ENCODE data around the gene TLL1.

The TLL1 gene

DNA sequence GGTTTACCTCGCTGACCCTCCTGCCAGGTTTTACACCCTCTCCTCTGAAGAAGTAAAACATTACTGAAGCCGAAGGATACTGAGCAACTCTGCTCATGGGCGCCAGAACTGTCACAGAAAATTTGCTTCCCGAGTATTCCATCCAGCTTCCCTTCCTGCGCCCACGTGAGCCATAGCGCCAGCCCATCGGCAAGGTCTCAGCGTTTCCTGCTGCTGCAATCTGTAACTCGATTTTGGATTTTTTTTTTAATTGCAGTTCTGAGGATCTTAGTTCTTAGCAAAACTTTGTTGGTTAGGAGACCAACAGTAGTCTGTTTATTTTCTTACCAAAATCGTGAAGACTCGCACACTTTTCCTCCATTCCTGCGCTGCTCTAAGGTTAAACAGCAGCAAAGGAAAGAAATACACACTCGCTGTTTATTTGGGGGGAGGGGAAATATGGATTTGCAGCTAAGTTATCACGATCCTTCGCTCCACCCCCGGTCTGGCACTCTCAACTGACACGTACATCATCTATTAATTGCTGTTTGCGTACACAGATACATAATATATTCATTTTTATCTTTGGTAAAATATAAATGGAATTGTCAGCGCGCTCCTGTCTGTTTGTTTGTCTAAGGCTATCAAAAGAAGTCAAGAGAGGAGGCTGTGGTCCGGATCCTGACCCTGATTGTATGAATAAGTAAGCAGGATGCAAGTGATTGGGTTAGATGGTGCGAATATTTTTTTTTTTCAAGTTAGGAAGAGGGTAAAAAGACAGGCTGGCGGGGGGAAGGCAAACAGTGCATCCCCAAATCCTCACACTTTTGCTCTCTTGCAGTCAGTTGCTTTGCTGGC, at the start of gene TLL1:
Gene TLL1 (plus strand): TSS at position 777 of the 837 bp plus-strand sequence. CDS start 668 bp downstream, outside the sequence.
- Mint-ChIP-seq H3K27me3 (peaks cover 36% of the 10 kb centered on the region), H3K9me3 (no peaks in the 10 kb centered on the region), H3K4me3 (peak within 1 kb of the TSS; percentile 40), H3K36me3 (ENCODE audit: insufficient read depth) (no peaks in the 10 kb centered on the region), H3K27ac (ENCODE audit: low read depth) (no peak within 1 kb of the TSS), H3K4me1 (no peaks in the 10 kb centered on the region)
- no peak for ATAC-seq (replicated peaks; ENCODE audit: extremely low read depth, poor library complexity, severe bottlenecking)
- no peak for DNase-seq (ENCODE audit: low spot score in 2 of 2)

- Mint-ChIP-seq H3K4me3 (no peak overlapping the region), H3K27me3 (no peaks in the 10 kb centered on the region), H3K9me3 (peaks cover 11% of the 10 kb centered on the region), H3K4me1 (no peaks in the 10 kb centered on the region), H3K27ac (ENCODE audit: low read depth) (no peak overlapping the region), H3K36me3 (ENCODE audit: insufficient read depth) (no peaks in the 10 kb centered on the region)
- no peak for DNase-seq (ENCODE audit: low spot score in 2 of 2)
- ATAC-seq (replicated peaks; ENCODE audit: extremely low read depth, poor library complexity, severe bottlenecking): no peak
Measured at GRCh38 chr4:165826166-165826565, 46.9 kb upstream of the TLL1 start.

- H3K27ac Mint-ChIP-seq (ENCODE audit: low read depth): no peak overlapping the region
- no peaks in the 10 kb centered on the region for H3K36me3 Mint-ChIP-seq (ENCODE audit: insufficient read depth)
- DNase-seq (ENCODE audit: low spot score in 2 of 2): no peak
Measured at GRCh38 chr4:165827018-165827417, 46.0 kb upstream of the TLL1 start.

DNA sequence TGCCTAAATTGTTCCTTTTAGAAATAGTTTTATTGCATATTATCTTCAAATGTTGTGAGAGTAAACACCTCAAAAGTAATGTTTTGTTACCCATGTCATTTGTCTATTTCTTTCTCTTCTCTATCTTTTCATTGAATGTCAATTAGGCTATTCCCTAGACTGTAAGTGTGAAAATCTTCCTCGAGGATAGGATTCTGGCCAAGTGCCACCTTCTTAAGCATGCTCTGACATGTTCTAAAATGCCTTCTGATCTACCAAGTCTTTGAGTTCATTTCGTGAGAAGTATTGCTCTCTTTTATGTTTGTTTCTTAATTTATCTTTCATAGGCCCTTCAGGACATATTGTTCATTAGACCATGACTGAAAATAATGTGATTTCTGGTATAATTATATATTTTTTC, 44.1 kb upstream of the TLL1 start:
- no peak overlapping the region for H3K27ac Mint-ChIP-seq (ENCODE audit: low read depth)
- DNase-seq (ENCODE audit: low spot score in 2 of 2): no peak
- H3K4me3 Mint-ChIP-seq: no peak overlapping the region
- H3K36me3 Mint-ChIP-seq (ENCODE audit: insufficient read depth): no peaks in the 10 kb centered on the region
- no peaks in the 10 kb centered on the region for H3K27me3 Mint-ChIP-seq
- ATAC-seq (replicated peaks; ENCODE audit: extremely low read depth, poor library complexity, severe bottlenecking): no peak
- H3K9me3 Mint-ChIP-seq: peaks cover 5% of the 10 kb centered on the region
- H3K4me1 Mint-ChIP-seq: no peaks in the 10 kb centered on the region

More at GRCh38 chr4:165827018-165827417, 46.0 kb upstream of the TLL1 start:
- Mint-ChIP-seq H3K9me3 (peaks cover 6% of the 10 kb centered on the region), H3K27me3 (no peaks in the 10 kb centered on the region), H3K4me1 (no peaks in the 10 kb centered on the region), H3K4me3 (no peak overlapping the region)
- ATAC-seq (replicated peaks; ENCODE audit: extremely low read depth, poor library complexity, severe bottlenecking): no peak

GRCh38 chr4:165834116-165834515, 38.9 kb upstream of the TLL1 start:
- H3K27me3 Mint-ChIP-seq: no peaks in the 10 kb centered on the region
- peaks cover 3% of the 10 kb centered on the region for H3K9me3 Mint-ChIP-seq
- no peaks in the 10 kb centered on the region for H3K4me1 Mint-ChIP-seq
- no peak for ATAC-seq (replicated peaks; ENCODE audit: extremely low read depth, poor library complexity, severe bottlenecking)
- H3K4me3 Mint-ChIP-seq: no peak overlapping the region
- H3K36me3 Mint-ChIP-seq (ENCODE audit: insufficient read depth): no peaks in the 10 kb centered on the region
- DNase-seq (ENCODE audit: low spot score in 2 of 2): no peak
- no peak overlapping the region for H3K27ac Mint-ChIP-seq (ENCODE audit: low read depth)

- no peak overlapping the region for H3K4me3 Mint-ChIP-seq
- no peaks in the 10 kb centered on the region for H3K36me3 Mint-ChIP-seq (ENCODE audit: insufficient read depth)
Measured at GRCh38 chr4:165838575-165838974, 34.5 kb upstream of the TLL1 start.

DNA sequence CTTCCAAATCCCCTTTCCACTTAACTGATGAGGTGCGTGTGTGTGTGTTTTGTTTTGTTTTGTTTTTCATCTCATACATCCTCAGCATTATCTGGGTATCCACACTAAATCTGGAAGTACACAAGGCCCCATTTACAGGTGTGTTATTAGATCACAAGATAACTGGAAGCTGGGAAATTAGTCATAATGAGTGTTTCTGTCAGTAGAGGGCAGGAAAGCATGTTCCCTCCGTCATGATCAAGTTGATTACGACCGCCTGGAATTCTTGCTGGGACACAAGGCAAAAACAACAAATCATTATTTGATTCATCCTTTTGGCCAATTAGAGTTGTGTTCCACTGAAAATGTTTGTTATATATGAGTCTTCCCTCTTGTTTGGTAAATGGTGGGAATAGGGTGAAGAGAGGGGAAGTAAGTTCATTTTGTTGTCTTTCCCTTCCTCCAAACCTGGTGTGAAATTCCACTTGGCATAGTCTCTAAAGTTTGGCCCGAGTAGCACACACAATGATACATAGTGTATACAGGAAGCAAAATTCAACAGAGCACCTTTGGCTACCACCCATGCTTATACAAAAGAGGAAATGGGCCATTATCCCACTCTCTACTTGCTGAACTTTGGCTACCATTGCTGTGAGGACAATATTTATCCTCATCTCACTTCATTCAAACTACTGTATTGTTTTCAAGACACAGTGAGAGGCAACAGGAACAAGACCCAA, 33.3 kb upstream of the TLL1 start:
- Mint-ChIP-seq H3K9me3 (peaks cover 10% of the 10 kb centered on the region), H3K27me3 (no peaks in the 10 kb centered on the region), H3K4me3 (no peak overlapping the region), H3K27ac (ENCODE audit: low read depth) (no peak overlapping the region), H3K36me3 (ENCODE audit: insufficient read depth) (no peaks in the 10 kb centered on the region), H3K4me1 (no peaks in the 10 kb centered on the region)
- no peak for ATAC-seq (replicated peaks; ENCODE audit: extremely low read depth, poor library complexity, severe bottlenecking)
- DNase-seq (ENCODE audit: low spot score in 2 of 2): no peak

More at GRCh38 chr4:165838575-165838974, 34.5 kb upstream of the TLL1 start:
- no peak for ATAC-seq (replicated peaks; ENCODE audit: extremely low read depth, poor library complexity, severe bottlenecking)
- DNase-seq (ENCODE audit: low spot score in 2 of 2): no peak
- no peaks in the 10 kb centered on the region for H3K4me1 Mint-ChIP-seq
- peaks cover 10% of the 10 kb centered on the region for H3K9me3 Mint-ChIP-seq
- no peak overlapping the region for H3K27ac Mint-ChIP-seq (ENCODE audit: low read depth)
- H3K27me3 Mint-ChIP-seq: no peaks in the 10 kb centered on the region

GRCh38 chr4:165842684-165843083, 30.4 kb upstream of the TLL1 start:
- Mint-ChIP-seq H3K27me3 (no peaks in the 10 kb centered on the region), H3K36me3 (ENCODE audit: insufficient read depth) (no peaks in the 10 kb centered on the region), H3K27ac (ENCODE audit: low read depth) (no peak overlapping the region), H3K4me1 (no peaks in the 10 kb centered on the region), H3K9me3 (peaks cover 10% of the 10 kb centered on the region), H3K4me3 (no peak overlapping the region)
- ATAC-seq (replicated peaks; ENCODE audit: extremely low read depth, poor library complexity, severe bottlenecking) (no peak), DNase-seq (ENCODE audit: low spot score in 2 of 2) (no peak)

DNA sequence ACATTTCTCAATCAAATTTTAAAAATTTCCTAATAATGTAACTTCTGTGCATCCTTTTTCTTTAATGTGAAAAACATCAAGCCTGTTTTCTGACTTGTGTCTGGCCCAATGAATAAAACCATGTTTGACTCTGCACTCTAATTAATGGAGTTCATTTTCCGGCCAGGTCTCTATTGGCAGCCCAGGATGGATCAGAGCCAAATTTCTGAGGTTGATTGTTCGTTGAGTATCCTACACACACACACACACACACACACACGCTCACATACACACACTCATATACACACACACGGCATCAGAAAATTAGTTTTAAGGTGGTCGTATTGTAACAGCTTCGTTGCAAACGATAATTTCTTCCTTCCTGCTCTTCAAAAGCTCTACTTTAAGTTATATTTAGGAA, 28.9 kb upstream of the TLL1 start:
- Mint-ChIP-seq H3K9me3 (peaks cover 8% of the 10 kb centered on the region), H3K4me3 (no peak overlapping the region), H3K36me3 (ENCODE audit: insufficient read depth) (no peaks in the 10 kb centered on the region), H3K27me3 (no peaks in the 10 kb centered on the region), H3K4me1 (no peaks in the 10 kb centered on the region), H3K27ac (ENCODE audit: low read depth) (no peak overlapping the region)
- ATAC-seq (replicated peaks; ENCODE audit: extremely low read depth, poor library complexity, severe bottlenecking) (no peak), DNase-seq (ENCODE audit: low spot score in 2 of 2) (no peak)

- Mint-ChIP-seq H3K27ac (ENCODE audit: low read depth) (no peak overlapping the region), H3K4me3 (no peak overlapping the region), H3K36me3 (ENCODE audit: insufficient read depth) (no peaks in the 10 kb centered on the region), H3K9me3 (no peaks in the 10 kb centered on the region), H3K4me1 (no peaks in the 10 kb centered on the region), H3K27me3 (no peaks in the 10 kb centered on the region)
- no peak for ATAC-seq (replicated peaks; ENCODE audit: extremely low read depth, poor library complexity, severe bottlenecking)
- no peak for DNase-seq (ENCODE audit: low spot score in 2 of 2)
Measured at GRCh38 chr4:165851256-165851655, 21.8 kb upstream of the TLL1 start.

GRCh38 chr4:165855191-165855590, 17.8 kb upstream of the TLL1 start:
- no peaks in the 10 kb centered on the region for H3K4me1 Mint-ChIP-seq
- DNase-seq (ENCODE audit: low spot score in 2 of 2) (no peak), ATAC-seq (replicated peaks; ENCODE audit: extremely low read depth, poor library complexity, severe bottlenecking) (no peak)
- H3K36me3 Mint-ChIP-seq (ENCODE audit: insufficient read depth): no peaks in the 10 kb centered on the region
- no peaks in the 10 kb centered on the region for H3K27me3 Mint-ChIP-seq
- no peaks in the 10 kb centered on the region for H3K9me3 Mint-ChIP-seq
- no peak overlapping the region for H3K4me3 Mint-ChIP-seq
- no peak overlapping the region for H3K27ac Mint-ChIP-seq (ENCODE audit: low read depth)

GRCh38 chr4:165861363-165861762, 11.7 kb upstream of the TLL1 start:
- Mint-ChIP-seq H3K9me3 (no peaks in the 10 kb centered on the region), H3K27ac (ENCODE audit: low read depth) (no peak overlapping the region), H3K27me3 (no peaks in the 10 kb centered on the region), H3K4me3 (no peak overlapping the region), H3K36me3 (ENCODE audit: insufficient read depth) (no peaks in the 10 kb centered on the region), H3K4me1 (no peaks in the 10 kb centered on the region)
- ATAC-seq (replicated peaks; ENCODE audit: extremely low read depth, poor library complexity, severe bottlenecking): no peak
- DNase-seq (ENCODE audit: low spot score in 2 of 2): no peak

DNA sequence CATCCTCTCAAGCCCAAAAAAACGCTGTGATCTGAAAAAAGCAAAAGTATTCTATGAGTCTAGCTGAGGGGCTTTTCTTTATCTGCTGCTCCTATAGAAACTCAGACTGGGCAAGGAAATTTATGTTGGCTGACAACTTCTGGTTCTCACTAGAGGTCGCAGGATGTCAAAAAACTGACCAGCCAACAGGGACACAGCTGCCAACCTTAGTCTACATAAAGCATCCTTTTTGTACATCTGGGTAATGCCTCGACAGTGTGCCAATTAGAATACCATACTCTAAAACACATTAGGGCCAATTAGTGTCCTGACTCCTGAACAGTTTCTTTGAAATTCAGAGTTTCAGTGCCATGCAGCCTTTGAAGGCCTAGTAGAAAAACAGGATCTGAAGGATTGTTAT, 8.8 kb upstream of the TLL1 start:
- no peak for ATAC-seq (replicated peaks; ENCODE audit: extremely low read depth, poor library complexity, severe bottlenecking)
- H3K27ac Mint-ChIP-seq (ENCODE audit: low read depth): no peak overlapping the region
- H3K4me1 Mint-ChIP-seq: no peaks in the 10 kb centered on the region
- H3K36me3 Mint-ChIP-seq (ENCODE audit: insufficient read depth): no peaks in the 10 kb centered on the region
- no peak overlapping the region for H3K4me3 Mint-ChIP-seq
- H3K9me3 Mint-ChIP-seq: no peaks in the 10 kb centered on the region
- no peaks in the 10 kb centered on the region for H3K27me3 Mint-ChIP-seq
- no peak for DNase-seq (ENCODE audit: low spot score in 2 of 2)

Data from central memory CD8-positive, alpha-beta T cell (primary cell).